ENCODE results near the gene MYO3B.
"Not testable (repeated sequence)": the region's sequence is repeated elsewhere in the genome, so short reads cannot be mapped to it uniquely, and the experiment has no call there.

Gene MYO3B

GRCh38 chr2:170241756-170242155 is 63.8 kb downstream of the MYO3B start:
- no peak for DNase-seq

DNA sequence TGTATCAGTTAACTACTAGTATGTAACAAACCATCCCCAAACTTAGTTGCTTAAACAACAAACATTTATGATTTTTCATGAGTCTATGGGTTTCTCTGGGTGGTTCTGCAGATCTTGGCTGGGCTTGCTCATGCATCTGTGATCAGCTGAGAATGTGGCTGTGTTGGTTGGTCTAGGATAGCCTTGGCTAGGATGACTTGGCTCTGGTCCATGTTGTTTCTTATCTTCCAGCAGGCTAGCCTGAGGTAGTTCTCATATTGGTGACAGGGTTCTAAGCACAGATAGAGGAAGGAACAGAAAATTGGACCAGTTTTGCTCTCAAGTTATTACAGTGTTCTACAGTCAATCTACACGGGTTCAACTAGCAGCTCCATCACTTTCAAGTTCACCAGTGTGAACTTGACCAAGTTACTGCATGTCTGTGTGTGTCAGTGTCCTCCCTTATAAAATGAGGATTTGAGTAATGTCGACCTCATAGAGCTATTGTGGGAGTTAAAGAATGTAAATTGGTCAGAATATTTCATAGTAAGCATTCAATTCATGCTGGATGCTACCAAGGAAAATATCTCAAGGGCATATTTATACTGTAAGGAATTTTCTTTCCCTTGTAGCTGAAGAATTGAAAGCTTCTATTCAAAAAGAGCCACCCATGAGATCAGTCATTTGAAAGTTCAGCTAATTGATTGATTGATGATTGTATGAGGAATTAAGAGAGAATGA is 65.3 kb downstream of the MYO3B start:
- DNase-seq, result no peak

DNA sequence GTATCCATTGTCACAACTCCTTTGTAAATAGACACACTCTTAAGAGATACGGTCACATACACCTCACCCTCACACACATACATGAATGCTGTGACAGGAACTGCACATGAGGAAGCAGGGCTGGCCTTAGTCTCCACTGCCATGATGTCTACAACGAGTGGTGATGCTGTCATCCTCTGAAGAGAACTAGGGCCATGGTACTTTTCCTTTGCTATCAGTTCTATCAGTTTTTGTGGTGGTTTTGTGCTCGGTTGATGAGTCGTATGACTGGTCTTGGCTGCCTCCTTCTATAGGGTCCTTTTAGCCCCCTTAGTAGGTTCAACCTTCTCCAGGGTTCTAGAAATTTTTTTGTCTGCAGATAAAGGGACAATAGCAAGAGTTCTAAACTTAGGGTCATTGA is 66.0 kb downstream of the MYO3B start:
- no peak for DNase-seq

- DNase-seq, result no peak
These were observed 66.6 kb downstream of the MYO3B start for GRCh38 chr2:170244555-170244954.

DNA sequence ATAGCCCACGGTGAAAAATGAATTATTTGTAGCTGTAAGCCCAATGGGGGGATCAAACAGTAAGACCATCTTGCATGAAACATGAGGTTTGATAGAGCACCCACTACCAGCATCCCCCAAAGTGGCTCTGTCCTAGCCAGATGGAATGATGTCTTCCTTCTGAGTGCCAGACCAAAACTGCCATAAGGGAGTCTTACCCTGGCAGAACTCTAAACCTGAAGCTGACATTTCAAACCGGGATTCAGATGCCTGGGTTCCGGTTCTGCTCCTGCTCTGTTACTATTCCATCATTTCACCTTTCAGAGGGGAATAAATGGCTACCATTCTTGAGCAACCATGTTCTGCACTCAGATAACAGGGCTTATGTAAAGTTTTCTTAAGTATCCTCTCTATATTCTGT is 67.4 kb downstream of the MYO3B start:
- DNase-seq, result no peak

- DNase-seq, result no peak
These were observed 69.4 kb downstream of the MYO3B start for GRCh38 chr2:170247333-170247732.

- no peak for DNase-seq
These were observed 70.0 kb downstream of the MYO3B start for GRCh38 chr2:170247882-170248393.

- no peak for DNase-seq
These were observed 70.8 kb downstream of the MYO3B start for GRCh38 chr2:170248574-170249393.

DNA sequence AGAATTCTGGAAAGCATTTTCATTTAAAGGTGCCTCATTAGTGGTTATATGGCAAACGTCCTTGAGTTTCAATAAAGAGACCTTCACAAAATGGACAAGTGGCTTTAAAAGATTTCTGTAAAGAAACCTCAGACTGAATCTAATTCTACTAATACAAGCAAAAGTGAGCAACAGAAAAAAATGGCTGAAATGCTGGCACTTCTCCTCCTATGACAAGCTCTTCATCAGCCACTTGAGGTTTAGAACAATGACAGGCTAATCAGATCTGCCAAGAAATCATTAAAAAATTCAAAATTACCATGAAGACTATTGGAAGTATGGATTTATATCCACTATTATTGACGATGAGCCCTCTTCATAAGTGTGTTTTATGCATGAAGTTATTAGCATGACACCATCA is 71.8 kb downstream of the MYO3B start:
- DNase-seq, result no peak

GRCh38 chr2:170250584-170250983 is 72.6 kb downstream of the MYO3B start:
- DNase-seq, result no peak

GRCh38 chr2:170252414-170252813 is 74.5 kb downstream of the MYO3B start:
- DNase-seq, result no peak

DNA sequence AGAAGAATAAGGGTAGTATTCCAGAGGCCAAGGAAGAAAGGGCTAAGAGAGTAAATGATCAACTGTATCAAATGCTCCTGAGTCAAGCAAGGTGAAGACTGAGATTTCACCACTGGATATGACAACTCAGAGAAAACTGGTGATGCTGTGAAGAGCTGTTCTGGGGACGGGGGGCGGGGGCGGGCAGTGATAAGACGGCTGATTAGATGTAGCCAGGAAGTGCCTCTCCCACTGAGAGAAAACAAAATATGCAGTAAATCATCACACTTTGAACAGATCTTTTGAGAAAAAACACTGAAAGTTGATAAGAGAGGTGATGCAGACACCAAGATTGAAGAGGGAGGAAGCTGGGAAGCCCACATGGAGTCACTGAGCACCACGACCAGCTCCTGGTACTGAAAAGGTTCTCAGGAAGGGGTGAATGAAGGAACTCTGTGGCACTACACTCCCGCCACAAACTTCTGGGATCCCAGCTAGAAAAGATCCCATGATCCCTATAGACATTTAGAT is 75.8 kb downstream of the MYO3B start:
- DNase-seq, result no peak

GRCh38 chr2:170254293-170254732 is 76.4 kb downstream of the MYO3B start:
- DNase-seq, result no peak

DNA sequence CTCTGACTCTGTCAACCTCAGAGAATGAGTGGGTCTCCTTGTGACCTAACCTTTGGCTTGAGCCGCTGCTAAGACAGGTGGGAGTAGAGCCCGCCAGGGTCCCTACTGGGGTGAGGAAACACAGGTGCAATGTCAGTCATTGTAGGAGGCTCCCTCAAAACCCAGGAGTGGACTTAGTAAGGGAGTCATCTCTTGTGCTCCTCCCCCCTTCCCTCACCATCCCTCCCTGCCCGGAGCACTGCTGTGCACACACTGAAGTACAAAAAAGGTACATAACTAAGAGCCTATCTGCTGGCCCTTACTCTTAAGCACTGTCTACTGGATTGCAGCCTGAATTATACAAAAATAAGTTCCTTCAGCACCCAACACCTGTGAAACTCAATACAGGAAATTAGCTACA is 77.2 kb downstream of the MYO3B start:
- no peak for DNase-seq

DNA sequence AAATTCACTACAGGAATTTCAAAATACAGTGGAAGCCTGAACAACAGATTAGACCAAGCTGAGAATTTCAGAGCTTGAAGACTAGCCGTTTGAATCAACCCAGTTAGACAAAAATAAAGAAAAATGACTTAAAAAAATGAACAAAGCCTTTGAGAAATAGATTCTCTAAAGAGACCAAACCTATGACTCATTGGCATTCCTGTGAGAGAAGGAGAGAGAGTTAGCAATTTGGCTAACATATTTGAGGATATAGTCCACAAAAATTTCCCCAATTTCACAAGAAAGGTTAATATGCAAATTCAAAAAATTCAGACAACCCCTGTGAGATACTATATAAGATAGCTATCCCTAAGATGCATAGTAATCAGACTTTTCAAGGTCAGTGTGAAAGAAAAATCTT is 78.0 kb downstream of the MYO3B start:
- no peak for DNase-seq

- no peak for DNase-seq
These were observed 80.4 kb downstream of the MYO3B start for GRCh38 chr2:170258382-170258781.

DNA sequence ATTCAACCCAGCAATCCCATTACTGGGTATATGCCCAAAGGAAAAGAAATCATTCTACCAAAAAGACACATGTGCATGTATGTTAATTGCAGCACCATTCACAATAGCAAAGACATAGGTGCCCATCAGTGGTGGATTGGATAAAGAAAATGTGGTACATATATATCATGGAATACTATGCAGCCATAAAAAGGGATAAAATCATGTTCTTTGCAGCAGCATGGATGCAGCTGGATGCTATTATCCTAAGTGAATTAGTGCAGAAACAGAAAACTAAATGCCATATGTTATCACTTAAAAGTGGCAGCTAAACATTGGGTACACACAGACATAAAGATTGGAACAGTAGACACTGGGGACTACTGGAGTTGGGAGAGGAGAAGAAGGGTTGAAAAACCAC is 82.2 kb downstream of the MYO3B start:
- DNase-seq, result no peak

DNA sequence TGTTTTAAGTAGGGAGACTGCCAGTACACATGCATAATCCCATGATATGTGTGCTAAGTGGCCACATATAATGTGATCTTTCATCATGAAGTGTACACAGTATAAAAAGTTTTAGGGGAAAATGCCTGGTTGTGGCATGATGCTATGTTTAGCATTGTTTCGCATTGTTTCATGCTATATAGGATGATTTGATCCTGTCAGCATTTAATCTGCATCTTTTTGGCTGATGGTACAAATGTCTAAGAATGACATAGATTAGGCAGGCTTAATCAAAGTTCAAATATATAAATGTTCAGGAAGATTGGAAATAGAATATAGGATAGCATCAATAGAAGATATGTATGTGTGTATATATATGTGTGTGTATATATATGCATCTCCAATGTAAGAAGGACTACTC is 83.6 kb downstream of the MYO3B start:
- DNase-seq, result no peak

DNA sequence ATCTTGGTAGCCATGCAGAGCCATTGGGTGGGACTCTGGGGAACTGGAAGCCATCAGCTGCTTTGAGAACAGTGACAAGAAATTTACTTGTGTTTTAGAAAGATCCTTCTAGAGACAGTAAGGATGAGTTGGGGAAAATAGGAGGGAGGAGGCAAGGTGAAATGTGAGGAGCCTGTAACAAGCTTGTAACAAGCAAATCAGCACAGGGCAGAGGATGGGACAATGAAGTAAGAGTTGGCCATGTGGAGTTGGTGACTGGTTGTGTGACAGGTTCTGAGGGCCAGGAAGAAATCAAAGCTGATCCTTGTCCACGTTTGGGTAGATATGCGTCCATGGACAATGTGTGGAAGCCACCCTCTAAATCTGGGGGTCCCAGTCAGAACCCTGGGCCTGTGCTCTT is 84.4 kb downstream of the MYO3B start:
- no peak for DNase-seq

- DNase-seq, result no peak
These were observed 84.9 kb downstream of the MYO3B start for GRCh38 chr2:170262806-170263205.

DNA sequence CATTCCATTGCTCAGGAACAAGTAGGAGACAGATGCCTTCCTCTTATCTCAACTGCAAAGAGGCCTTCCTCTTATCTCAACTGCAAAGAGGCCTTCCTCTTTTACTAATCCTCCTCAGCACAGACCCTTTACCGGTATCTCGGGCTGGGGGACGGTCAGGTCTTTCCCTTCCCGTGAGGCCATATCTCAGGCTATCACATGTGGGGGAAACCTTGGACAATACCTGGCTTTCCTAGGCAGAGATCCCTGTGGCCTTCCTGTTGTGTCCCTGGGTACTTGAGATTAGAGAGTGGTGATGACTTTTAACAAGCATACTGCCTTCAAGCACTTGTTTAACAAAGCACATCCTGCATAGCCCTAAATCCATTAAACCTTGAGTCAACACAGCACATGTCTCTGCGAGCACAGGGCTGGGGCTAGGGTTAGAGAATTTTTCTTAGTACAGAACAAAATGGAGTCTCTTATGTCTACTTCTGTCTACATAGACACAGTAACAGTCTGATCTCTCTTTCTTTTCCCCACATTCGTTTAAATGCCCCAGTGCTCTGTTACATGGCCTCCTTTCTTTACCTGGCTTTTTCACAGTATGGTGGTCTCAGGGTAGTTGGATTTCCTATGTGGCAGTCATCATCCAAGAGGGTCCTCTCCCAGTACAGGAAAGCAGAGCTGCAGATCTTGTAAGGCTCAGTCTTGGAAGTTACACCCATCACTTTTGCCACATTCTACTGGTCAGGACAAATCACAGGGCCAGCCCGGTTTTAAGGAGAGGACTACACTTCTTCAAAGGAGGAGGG is 86.0 kb downstream of the MYO3B start:
- not testable (repeated sequence) for DNase-seq

DNA sequence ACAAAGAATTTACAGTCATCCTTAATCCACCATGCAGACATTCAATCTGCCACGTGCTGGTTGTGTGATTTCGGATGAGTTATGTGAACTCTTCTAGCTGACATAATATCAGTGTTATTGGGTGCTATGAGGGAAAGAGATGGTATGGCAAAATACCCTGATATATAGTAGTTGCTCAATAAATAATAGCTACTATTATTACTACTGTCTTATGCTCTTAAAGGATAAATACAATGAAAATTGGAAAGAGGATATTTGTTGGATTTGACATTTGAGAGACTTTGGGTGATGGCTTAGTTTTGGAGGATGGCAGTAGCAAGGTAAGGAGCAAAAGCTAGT is 86.5 kb downstream of the MYO3B start:
- DNase-seq, result no peak

DNA sequence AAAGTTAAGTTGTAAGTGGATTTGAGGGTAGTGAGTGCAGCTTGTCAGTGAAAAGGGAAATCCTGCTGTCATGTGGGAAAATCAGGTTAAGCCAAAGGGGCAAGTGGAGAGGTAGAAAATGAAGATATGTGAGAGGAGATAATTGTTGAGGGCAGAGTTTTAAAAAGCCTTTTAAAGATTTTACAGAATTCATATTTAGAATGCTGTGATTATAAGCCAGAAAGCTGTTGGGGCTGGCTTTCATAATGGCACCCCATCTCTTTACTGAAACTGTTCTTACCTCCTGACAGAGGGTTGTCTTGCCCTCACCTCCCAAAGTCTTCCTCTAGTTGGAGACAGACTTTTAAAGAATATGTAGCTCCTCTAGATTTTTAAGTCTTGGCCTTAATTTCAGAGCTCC is 86.9 kb downstream of the MYO3B start:
- no peak for DNase-seq
